Trophoblast cell (in vitro differentiated cells and primary cell): ENCODE measurements around the gene PDE6G.

Experiments used
- DNase-seq, 2 donors: peaks; one replicate each; pipeline ENCODE4 v3.0.0-alpha.2; 2016
- H2AFZ ChIP-seq: 2 replicates; pipeline ENCODE4 v1.6.1; 2013; ENCODE audit warnings: low read length, moderate library complexity, mild to moderate bottlenecking; ENCODE audit not compliant: insufficient read depth, poor library complexity
- H2AK5ac ChIP-seq: 2 replicates; pipeline ENCODE4 v1.6.1; 2013; ENCODE audit warnings: mild to moderate bottlenecking, low read length
- H2BK120ac ChIP-seq: 2 replicates; pipeline ENCODE4 v1.6.1; 2013; ENCODE audit warnings: low read length, mild to moderate bottlenecking, moderate library complexity; ENCODE audit not compliant: insufficient read depth, poor library complexity
- H2BK12ac ChIP-seq: 2 replicates; pipeline ENCODE4 v1.6.1; 2013; ENCODE audit warnings: mild to moderate bottlenecking, low read length, moderate library complexity
- H2BK5ac ChIP-seq: 2 replicates; pipeline ENCODE4 v1.6.1; 2013; ENCODE audit warnings: low read length, low read depth, moderate library complexity, mild to moderate bottlenecking; ENCODE audit not compliant: poor library complexity
- H3K14ac ChIP-seq: 2 replicates; pipeline ENCODE4 v1.6.1; 2013; ENCODE audit warnings: mild to moderate bottlenecking, low read length
- H3K18ac ChIP-seq: 2 replicates; pipeline ENCODE4 v1.6.1; 2013; ENCODE audit warnings: mild to moderate bottlenecking, low read length
- H3K23ac ChIP-seq: 2 replicates; pipeline ENCODE4 v1.6.1; 2013; ENCODE audit warnings: low read length
- H3K27ac ChIP-seq: 2 replicates; pipeline ENCODE4 v1.5.1; 2013; ENCODE audit warnings: low read depth, mild to moderate bottlenecking, inconsistent platforms, low read length, moderate library complexity
- H3K27me3 ChIP-seq: 2 replicates; pipeline ENCODE4 v1.6.1; 2013; ENCODE audit warnings: inconsistent platforms, mild to moderate bottlenecking, low read length, moderate library complexity; ENCODE audit not compliant: insufficient read depth
- H3K36me3 ChIP-seq, 2 experiments: 1 replicate in 1 of 2; 2 replicates in 1 of 2; pipeline ENCODE4 v1.6.1; 2013; ENCODE audit warnings: low read length in 2 of 2, mild to moderate bottlenecking in 2 of 2, moderate library complexity in 1 of 2; ENCODE audit not compliant: insufficient read depth in 2 of 2, control insufficient read depth in 1 of 2
- H3K4ac ChIP-seq: 2 replicates; pipeline ENCODE4 v1.6.1; 2013; ENCODE audit warnings: low read depth, mild to moderate bottlenecking, low read length, moderate library complexity
- H3K4me1 ChIP-seq, 2 experiments: 1 replicate in 1 of 2; 2 replicates in 1 of 2; pipeline ENCODE4 v1.6.1; 2013; ENCODE audit warnings: low read length in 2 of 2, mild to moderate bottlenecking in 2 of 2, moderate library complexity in 1 of 2; ENCODE audit not compliant: insufficient read depth in 2 of 2, control insufficient read depth in 1 of 2
- H3K4me2 ChIP-seq: 2 replicates; pipeline ENCODE4 v1.6.1; 2013; ENCODE audit warnings: inconsistent platforms, mild to moderate bottlenecking, low read length, moderate library complexity
- H3K4me3 ChIP-seq: 2 replicates; pipeline ENCODE4 v1.5.1; 2013; ENCODE audit warnings: mild to moderate bottlenecking, low read depth, low read length, inconsistent platforms
- H3K79me1 ChIP-seq: one replicate; pipeline ENCODE4 v1.6.1; 2013; ENCODE audit warnings: low read length
- H3K79me2 ChIP-seq: 2 replicates; pipeline ENCODE4 v1.6.1; 2013; ENCODE audit warnings: low read length, mild to moderate bottlenecking; ENCODE audit not compliant: control insufficient read depth, insufficient read depth, poor library complexity
- H3K9ac ChIP-seq: 2 replicates; pipeline ENCODE4 v1.6.1; 2013; ENCODE audit warnings: mild to moderate bottlenecking, low read length
- H3K9me3 ChIP-seq: 2 replicates; pipeline ENCODE4 v1.6.1; 2013; ENCODE audit warnings: low read depth, mild to moderate bottlenecking, control low read depth, inconsistent platforms, low read length; ENCODE audit not compliant: insufficient read depth
- H4K12ac ChIP-seq: 2 replicates; pipeline ENCODE4 v1.6.1; 2013; ENCODE audit warnings: low read depth, mild to moderate bottlenecking, low read length, moderate library complexity
- H4K8ac ChIP-seq: 2 replicates; pipeline ENCODE4 v1.6.1; 2013; ENCODE audit warnings: low read depth, mild to moderate bottlenecking, low read length, moderate library complexity
- H4K91ac ChIP-seq: one replicate; pipeline ENCODE4 v1.6.1; 2013; ENCODE audit warnings: low read depth, mild to moderate bottlenecking, low read length, moderate library complexity
- WGBS: extraction: QIAGEN DNeasy Blood & Tissue Kit; methylation state at CpG from one replicate; pipeline ENCODE4 v1.1.7; 2013; ENCODE audit warnings: missing lambda C conversion rate; ENCODE audit not compliant: insufficient read length, insufficient coverage; ENCODE audit errors: extremely low coverage; 5-methylcytosine and 5-hydroxymethylcytosine counted together

PDE6G gene

DNA sequence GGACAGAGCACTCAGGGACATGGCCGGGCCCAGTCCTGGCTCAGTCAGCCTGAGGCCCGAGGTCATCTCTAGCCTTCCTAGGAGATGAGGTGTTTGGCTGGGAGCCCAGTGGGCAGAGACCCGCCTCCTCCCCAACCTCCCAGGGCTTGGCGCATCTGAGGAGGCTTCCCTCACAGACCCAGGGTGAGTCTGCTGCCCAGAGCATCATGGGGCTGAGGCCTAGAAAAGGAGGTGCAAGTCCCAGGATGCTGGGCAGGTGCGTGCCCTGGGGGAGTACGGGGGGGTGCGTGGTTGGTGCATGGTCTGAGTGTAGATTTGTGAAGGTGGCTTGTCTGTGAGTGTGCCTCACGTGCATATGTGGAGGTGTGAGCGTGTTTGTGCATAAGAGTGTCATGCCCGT lies 4.7 kb downstream of the PDE6G start:
- Histone ChIP-seq H4K91ac (no peak overlapping the region), H2AK5ac (no peak overlapping the region), H3K79me2 (no peaks in the 10 kb centered on the region), H4K12ac (no peak overlapping the region), H3K79me1 (no peaks in the 10 kb centered on the region), H3K9ac (peak overlapping the region; percentile 52), H2BK12ac (no peak overlapping the region), H2BK5ac (no peak overlapping the region), H3K36me3 (no peaks in the 10 kb centered on the region), H3K4me2 (no peak overlapping the region), H3K14ac (no peak overlapping the region), H3K27ac (no peak overlapping the region), H3K18ac (no peak overlapping the region), H2BK120ac (no peak overlapping the region), H3K4me1 (peaks cover 0 to 4% of the 10 kb centered on the region in 2 experiments), H2AFZ (no peak overlapping the region), H3K4me3 (peak overlapping the region; percentile 28), H3K23ac (peak overlapping the region; percentile 84), H4K8ac (no peak overlapping the region), H3K4ac (no peak overlapping the region), H3K27me3 (peaks cover 15% of the 10 kb centered on the region), H3K9me3 (peaks cover 17% of the 10 kb centered on the region)
- no CpG with 5 or more reads among the region's 10 CpGs for WGBS
- DNase-seq: no peak

DNA sequence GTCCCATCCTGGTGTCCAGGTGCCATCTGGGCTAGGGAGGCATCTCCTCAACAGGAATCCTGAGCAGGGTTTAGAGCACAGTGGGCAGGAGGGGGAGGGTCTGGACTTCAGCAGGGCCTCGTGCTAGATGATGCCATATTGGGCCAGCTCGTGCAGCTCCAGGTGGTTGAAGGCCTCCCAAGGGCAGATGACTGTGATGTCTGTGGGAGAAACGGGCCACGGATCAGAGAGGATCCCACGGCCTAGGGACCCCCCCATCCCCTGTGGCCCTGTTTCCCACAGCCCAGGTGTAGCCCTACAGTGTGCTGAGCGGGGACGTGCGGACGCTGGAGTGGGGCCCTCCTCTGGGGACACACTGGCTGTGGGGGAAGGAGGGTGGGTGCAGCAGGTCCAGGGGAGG lies 5.4 kb downstream of the PDE6G start:
- Histone ChIP-seq H3K18ac (no peak overlapping the region), H3K4me3 (no peak overlapping the region)

DNA sequence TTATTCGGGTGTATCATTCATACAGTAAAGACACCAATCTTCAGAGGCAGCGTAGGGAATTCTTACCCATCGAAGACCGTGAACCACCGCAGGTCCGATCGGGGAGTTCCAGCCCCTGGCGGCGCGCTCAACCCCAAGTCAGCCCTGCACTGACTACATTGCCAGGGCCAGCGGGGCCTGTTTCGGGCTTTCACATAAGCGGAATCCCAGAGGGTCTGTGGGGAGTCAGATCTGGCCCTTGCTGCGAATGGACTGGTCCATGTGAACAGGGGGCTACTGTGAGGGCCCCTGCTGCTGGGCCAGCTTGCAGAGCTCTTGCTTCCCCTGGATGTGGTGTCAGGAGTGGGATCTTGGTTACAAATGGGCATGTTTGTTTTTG lies 7.6 kb downstream of the PDE6G start:
- Histone ChIP-seq H3K79me2 (no peaks in the 10 kb centered on the region), H4K12ac (no peak overlapping the region), H2BK120ac (no peak overlapping the region), H3K4me2 (no peak overlapping the region), H3K4me3 (no peak overlapping the region), H4K91ac (no peak overlapping the region), H2BK12ac (no peak overlapping the region), H2AFZ (no peak overlapping the region), H3K14ac (no peak overlapping the region), H3K27me3 (peaks cover 15% of the 10 kb centered on the region), H3K4ac (no peak overlapping the region), H3K9ac (no peak overlapping the region), H3K23ac (no peak overlapping the region), H2AK5ac (no peak overlapping the region), H3K36me3 (no peaks in the 10 kb centered on the region), H3K79me1 (no peaks in the 10 kb centered on the region), H3K18ac (no peak overlapping the region), H2BK5ac (no peak overlapping the region), H3K27ac (no peak overlapping the region), H3K4me1 (peaks cover 0 to 4% of the 10 kb centered on the region in 2 experiments), H3K9me3 (peaks cover 17% of the 10 kb centered on the region), H4K8ac (no peak overlapping the region)
- no CpG with 5 or more reads among the region's 14 CpGs for WGBS
- DNase-seq: no peak

More for the DNA sequence above, 5.4 kb downstream of the PDE6G start:
- no peak overlapping the region for H3K4ac ChIP-seq
- peaks cover 0 to 4% of the 10 kb centered on the region in 2 experiments for H3K4me1 ChIP-seq
- no peak overlapping the region for H4K8ac ChIP-seq
- H3K4me2 ChIP-seq: no peak overlapping the region
- no CpG with 5 or more reads among the region's 9 CpGs for WGBS
- H3K9ac ChIP-seq: no peak overlapping the region
- H3K27me3 ChIP-seq: peaks cover 15% of the 10 kb centered on the region
- no peak overlapping the region for H2BK5ac ChIP-seq
- H4K12ac ChIP-seq: no peak overlapping the region
- H3K9me3 ChIP-seq: peaks cover 17% of the 10 kb centered on the region
- no peak overlapping the region for H2BK120ac ChIP-seq
- H3K27ac ChIP-seq: no peak overlapping the region
- no peak overlapping the region for H4K91ac ChIP-seq
- H3K23ac ChIP-seq: no peak overlapping the region
- no peak overlapping the region for H2AK5ac ChIP-seq
- no peak for DNase-seq
- H2BK12ac ChIP-seq: no peak overlapping the region
- H2AFZ ChIP-seq: no peak overlapping the region
- no peak overlapping the region for H3K14ac ChIP-seq
- no peaks in the 10 kb centered on the region for H3K36me3 ChIP-seq
- H3K79me1 ChIP-seq: no peaks in the 10 kb centered on the region
- H3K79me2 ChIP-seq: no peaks in the 10 kb centered on the region

DNA sequence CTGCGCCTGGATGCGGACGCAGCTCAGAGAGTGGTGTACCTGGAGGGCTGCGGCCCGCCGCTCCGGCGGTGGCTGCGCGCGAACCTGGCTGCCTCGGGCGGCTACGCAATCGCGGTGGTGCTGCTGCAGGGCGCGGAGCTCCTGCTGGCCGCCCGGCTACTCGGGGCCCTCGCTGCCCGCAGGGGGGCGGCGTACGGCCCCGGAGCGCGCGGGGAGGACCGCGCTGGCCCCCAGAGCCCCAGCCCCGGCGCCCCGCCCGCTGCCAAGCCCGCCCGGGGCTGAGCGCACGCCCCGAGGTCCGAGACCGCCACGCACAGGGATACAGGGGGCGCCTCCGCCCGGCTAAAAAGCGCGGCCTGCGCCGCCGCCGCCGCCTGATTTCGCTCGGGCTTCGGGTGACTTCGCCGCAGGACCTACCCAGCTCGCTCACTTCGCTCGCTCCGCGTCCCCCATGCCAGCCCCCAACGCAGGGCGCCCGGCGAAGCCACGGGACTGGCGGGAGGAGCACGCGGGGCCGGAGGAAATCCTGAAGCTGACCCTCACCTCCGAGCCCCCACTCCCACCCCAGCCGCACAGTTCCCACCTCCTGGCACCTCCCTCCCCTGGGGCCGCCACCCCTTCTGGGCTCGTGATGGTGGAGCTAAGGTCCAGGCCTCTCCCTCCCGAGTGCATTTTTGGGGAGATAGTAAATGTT lies 8.2 kb downstream of the PDE6G start:
- DNase-seq: peak in 1 of 2 donors; percentile 35
- Histone ChIP-seq H3K14ac (no peak overlapping the region), H3K9me3 (peaks cover 17% of the 10 kb centered on the region), H3K4me3 (no peak overlapping the region), H3K23ac (no peak overlapping the region), H2BK5ac (no peak overlapping the region), H4K8ac (no peak overlapping the region), H3K79me1 (no peaks in the 10 kb centered on the region), H4K12ac (no peak overlapping the region), H3K4ac (no peak overlapping the region), H3K9ac (no peak overlapping the region), H3K18ac (no peak overlapping the region), H2BK120ac (no peak overlapping the region), H2BK12ac (no peak overlapping the region), H3K4me2 (no peak overlapping the region), H3K36me3 (no peaks in the 10 kb centered on the region), H4K91ac (no peak overlapping the region), H2AFZ (no peak overlapping the region), H3K27me3 (peaks cover 15% of the 10 kb centered on the region), H3K4me1 (peaks cover 0 to 4% of the 10 kb centered on the region in 2 experiments), H2AK5ac (no peak overlapping the region), H3K79me2 (no peaks in the 10 kb centered on the region), H3K27ac (no peak overlapping the region)
- WGBS: no CpG with 5 or more reads among the region's 78 CpGs
